ENCODE measurements around the gene EXOSC2. TPM values are rescaled to one million over a fixed set of nuclear protein-coding genes. Genes with fewer than 3 reads are reported as not detected.
A peak's percentile ranks its signal among the peaks of the same experiment; 100 is the strongest.

The EXOSC2 gene
- total and polyA plus RNA-seq, 2 of the 13 experiments (the other 11 are each of a cell fraction or from before 2014, with no cell fraction given), result 27.5 to 63.8 TPM

DNA sequence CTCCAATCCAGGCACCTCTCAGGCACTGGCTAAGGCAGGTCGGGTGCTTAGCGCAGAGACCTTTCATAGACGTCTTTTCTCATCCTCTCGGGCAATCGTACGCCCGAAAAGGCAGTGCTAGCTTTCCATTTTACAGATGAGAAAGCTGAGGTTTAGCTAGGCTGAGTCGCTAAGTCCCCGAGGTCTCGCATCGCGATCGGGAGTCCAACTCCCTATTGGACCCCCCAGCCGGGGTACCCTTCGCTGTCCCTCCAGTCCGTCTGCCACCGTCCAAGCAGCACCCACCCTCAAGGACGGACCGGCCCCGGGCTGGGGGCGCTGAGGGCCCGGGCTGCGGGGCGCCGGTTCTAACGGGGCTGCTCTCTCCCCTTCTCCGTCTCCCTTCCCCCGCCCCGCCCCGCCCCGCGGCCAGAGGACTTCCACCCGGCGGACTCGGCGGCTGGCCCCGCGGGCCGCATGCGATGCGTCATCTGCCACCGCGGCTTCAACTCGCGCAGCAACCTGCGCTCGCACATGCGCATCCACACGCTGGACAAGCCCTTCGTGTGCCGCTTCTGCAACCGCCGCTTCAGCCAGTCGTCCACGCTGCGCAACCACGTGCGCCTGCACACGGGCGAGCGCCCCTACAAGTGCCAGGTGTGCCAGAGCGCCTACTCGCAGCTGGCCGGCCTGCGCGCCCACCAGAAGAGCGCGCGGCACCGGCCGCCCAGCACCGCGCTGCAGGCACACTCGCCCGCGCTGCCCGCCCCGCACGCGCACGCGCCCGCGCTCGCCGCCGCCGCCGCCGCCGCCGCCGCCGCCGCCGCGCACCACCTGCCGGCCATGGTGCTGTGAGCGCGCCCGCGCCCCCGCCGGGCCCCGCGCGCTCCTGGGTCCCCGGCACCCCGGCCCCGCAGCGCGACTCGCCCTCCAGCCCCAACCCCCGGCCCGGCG is 12.5 kb upstream of the EXOSC2 start (continued):
- TF ChIP-seq, protein P1, sequence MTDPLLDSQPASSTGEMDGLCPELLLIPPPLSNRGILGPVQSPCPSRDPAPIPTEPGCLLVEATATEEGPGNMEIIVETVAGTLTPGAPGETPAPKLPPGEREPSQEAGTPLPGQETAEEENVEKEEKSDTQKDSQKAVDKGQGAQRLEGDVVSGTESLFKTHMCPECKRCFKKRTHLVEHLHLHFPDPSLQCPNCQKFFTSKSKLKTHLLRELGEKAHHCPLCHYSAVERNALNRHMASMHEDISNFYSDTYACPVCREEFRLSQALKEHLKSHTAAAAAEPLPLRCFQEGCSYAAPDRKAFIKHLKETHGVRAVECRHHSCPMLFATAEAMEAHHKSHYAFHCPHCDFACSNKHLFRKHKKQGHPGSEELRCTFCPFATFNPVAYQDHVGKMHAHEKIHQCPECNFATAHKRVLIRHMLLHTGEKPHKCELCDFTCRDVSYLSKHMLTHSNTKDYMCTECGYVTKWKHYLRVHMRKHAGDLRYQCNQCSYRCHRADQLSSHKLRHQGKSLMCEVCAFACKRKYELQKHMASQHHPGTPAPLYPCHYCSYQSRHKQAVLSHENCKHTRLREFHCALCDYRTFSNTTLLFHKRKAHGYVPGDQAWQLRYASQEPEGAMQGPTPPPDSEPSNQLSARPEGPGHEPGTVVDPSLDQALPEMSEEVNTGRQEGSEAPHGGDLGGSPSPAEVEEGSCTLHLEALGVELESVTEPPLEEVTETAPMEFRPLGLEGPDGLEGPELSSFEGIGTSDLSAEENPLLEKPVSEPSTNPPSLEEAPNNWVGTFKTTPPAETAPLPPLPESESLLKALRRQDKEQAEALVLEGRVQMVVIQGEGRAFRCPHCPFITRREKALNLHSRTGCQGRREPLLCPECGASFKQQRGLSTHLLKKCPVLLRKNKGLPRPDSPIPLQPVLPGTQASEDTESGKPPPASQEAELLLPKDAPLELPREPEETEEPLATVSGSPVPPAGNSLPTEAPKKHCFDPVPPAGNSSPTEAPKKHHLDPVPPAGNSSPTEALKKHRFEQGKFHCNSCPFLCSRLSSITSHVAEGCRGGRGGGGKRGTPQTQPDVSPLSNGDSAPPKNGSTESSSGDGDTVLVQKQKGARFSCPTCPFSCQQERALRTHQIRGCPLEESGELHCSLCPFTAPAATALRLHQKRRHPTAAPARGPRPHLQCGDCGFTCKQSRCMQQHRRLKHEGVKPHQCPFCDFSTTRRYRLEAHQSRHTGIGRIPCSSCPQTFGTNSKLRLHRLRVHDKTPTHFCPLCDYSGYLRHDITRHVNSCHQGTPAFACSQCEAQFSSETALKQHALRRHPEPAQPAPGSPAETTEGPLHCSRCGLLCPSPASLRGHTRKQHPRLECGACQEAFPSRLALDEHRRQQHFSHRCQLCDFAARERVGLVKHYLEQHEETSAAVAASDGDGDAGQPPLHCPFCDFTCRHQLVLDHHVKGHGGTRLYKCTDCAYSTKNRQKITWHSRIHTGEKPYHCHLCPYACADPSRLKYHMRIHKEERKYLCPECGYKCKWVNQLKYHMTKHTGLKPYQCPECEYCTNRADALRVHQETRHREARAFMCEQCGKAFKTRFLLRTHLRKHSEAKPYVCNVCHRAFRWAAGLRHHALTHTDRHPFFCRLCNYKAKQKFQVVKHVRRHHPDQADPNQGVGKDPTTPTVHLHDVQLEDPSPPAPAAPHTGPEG (CRISPR knock-in tag; IDR thresholded peaks at IDR 0.05), result peak; percentile 84; the same call in 1 of the 2 replicates
- TF ChIP-seq CREB1 (IDR thresholded peaks at IDR 0.05), result peak; percentile 48
- no peak for TF ChIP-seq CREB1 (CRISPR knock-in tag; IDR thresholded peaks at IDR 0.05)
- TF ChIP-seq ZSCAN21 (CRISPR knock-in tag; IDR thresholded peaks at IDR 0.05; ENCODE audit: borderline replicate concordance), result peak; percentile 81
- peak; percentile 92 for TF ChIP-seq NR0B2 (CRISPR knock-in tag; IDR thresholded peaks at IDR 0.05)
- TF ChIP-seq ZNF362 (CRISPR knock-in tag; IDR thresholded peaks at IDR 0.05; ENCODE audit: borderline replicate concordance), result no peak
- TF ChIP-seq, protein P2, sequence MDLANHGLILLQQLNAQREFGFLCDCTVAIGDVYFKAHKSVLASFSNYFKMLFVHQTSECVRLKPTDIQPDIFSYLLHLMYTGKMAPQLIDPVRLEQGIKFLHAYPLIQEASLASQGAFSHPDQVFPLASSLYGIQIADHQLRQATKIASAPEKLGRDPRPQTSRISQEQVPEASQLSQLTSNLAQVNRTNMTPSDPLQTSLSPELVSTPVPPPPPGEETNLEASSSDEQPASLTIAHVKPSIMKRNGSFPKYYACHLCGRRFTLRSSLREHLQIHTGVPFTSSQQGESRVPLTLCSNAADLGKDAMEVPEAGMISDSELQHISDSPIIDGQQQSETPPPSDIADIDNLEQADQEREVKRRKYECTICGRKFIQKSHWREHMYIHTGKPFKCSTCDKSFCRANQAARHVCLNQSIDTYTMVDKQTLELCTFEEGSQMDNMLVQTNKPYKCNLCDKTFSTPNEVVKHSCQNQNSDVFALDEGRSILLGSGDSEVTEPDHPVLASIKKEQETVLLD (CRISPR knock-in tag; IDR thresholded peaks at IDR 0.05; ENCODE audit: low read depth), result peak; percentile 39; the same call in 1 of the 2 replicates
- TF ChIP-seq MTF1 (CRISPR knock-in tag; IDR thresholded peaks at IDR 0.05), result 0 out of 2 replicates have a peak, but pooled peaks have one; percentile 73
- no peak for TF ChIP-seq NFE2L2 (IDR thresholded peaks at IDR 0.05; ENCODE audit: low read length)
- no peak for TF ChIP-seq ZNF841 (CRISPR knock-in tag; IDR thresholded peaks at IDR 0.05; ENCODE audit: borderline replicate concordance)
- peak; percentile 37; the same call in 1 of the 2 replicates for TF ChIP-seq SPEN (CRISPR knock-in tag; IDR thresholded peaks at IDR 0.05; ENCODE audit: low read depth)
- TF ChIP-seq KDM5B (CRISPR knock-in tag; IDR thresholded peaks at IDR 0.05; ENCODE audit: borderline replicate concordance), result peak; percentile 95; the same call in 1 of the 2 replicates
- no peak for TF ChIP-seq ZNF615 (CRISPR knock-in tag; IDR thresholded peaks at IDR 0.05; ENCODE audit: borderline replicate concordance)
